ENCODE measurements around the gene IFT172. TPM values are rescaled to one million over a fixed set of nuclear protein-coding genes. Genes with fewer than 3 reads are reported as not detected.
A peak's percentile ranks its signal among the peaks of the same experiment; 100 is the strongest.

Gene IFT172
- total RNA-seq, 1 experiment from 2014 or later, result 21.1 TPM

DNA sequence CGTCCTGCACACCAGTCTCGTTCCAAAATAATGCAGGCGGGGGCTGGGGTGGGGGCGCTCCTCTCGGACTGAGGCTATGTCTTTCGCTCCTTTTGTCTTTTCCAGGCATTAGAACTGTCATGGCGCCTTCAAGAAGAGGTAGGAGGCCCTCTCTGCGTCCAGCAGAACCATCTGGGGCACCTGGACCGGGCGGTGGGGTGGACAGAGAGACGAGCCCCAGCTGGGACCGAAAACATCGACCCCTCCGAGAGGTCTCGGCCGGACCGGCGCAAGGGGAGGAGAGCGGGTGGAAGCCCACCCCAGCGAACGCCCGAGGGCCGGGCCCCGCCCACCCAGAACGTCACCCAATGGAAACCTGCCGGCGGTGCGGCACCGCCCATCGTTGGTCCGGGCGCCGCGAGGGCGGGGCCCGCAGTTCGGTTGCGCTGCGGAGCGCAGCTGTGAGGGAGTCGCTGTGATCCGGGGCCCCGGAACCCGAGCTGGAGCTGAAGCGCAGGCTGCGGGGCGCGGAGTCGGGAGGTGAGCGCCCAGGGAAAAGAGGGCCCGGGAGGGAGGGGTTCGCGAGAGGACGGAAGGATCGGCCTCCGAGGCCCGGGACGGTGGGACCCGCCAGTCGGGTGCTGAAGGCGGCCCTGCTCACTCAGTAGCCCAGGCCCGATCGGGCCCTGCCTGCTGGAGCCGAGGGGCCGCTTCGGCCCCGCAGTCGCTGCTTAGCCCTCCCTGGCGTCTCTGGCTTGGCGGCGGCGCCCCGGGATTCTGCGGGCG, 61.1 kb downstream of the IFT172 start, which contains the start of gene NRBP1:
Gene NRBP1 (plus strand): TSS at position 419 of the 765 bp plus-strand sequence. CDS start 4,643 bp downstream, outside the sequence.
- peak; percentile 92 for DNase-seq (ENCODE audit: low spot score)

DNA sequence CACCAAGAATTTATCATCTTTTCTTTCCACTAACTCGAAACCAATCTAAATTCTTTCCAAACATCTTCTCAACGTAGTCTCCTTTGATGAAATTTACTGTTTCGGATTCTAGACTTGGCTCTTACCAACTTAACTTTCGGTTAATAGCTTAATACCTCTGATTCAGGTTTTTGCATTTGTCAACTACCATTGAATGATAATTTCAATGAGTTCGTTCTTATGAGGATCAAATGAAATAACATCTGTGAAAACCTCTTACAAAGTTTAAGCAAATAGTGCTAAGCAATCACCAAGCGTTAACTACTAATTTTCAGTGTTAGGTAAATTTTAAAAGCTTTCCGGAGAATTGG, 61.7 kb downstream of the IFT172 start:
- no peak for DNase-seq (ENCODE audit: low spot score)

DNA sequence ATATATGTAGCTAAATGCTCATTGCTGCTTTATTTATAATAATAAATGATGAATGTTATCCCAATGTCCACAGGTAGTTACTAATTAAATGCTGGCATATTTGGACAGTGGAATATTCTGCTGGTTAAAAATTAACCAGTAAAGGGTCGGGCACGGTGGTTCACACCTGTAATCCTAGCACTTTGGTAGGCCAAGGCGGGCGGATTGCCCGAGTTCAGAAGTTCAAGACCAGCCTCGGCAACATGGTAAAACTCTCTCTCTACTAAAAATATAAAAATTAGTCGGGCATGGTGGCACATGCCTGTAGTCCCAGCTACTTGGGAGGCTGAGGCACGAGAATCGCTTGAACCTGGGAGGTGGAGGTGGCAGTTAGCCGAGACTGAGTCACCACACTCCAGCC, 64.5 kb downstream of the IFT172 start:
- DNase-seq (ENCODE audit: low spot score), result peak; percentile 8

DNA sequence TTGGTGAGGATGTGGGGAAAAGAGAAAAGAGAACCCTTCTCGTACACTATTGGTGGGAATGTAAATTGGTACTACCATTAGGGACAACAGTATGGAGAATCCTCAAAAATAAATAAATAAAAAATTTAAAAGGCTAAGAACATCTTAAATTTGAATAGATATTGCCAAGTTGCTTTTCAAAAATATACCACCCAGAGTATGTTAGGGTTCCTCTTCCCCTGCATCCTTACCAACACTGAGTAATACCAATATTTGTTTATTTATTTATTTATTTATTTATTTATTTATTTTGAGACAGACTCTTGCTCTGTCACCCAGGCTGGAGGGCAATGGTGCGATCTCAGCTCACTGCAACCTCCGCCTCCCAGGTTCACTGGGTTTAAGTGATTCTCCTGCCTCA, 66.6 kb downstream of the IFT172 start:
- no peak for DNase-seq (ENCODE audit: low spot score)

DNA sequence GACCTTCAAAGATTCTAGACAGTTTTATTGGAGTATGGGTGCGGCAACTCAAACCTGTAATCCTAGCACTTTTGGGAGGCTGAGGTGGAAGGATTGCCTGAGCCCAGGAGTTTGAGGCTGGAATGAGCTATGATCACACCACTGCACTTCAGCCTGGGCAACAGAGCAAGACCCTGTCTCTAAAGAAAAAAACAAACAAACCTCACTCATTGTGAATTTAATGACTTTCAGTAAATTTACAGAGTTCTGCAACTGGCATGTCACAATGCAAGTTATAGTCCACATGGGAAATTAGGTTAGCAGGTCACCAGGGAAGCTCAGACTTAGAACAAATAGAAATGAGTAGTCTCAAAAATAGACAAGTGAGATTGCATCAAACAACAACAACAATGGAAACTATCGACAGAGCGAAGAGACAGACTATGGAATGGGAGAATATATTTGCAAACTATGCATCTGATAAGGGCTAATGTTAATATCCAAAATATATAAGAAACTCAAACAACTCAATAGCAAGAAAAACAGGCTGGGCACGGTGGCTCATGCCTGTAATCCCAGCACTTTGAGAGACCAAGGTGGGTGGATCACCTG, 67.8 kb downstream of the IFT172 start:
- DNase-seq (ENCODE audit: low spot score), result no peak

DNA sequence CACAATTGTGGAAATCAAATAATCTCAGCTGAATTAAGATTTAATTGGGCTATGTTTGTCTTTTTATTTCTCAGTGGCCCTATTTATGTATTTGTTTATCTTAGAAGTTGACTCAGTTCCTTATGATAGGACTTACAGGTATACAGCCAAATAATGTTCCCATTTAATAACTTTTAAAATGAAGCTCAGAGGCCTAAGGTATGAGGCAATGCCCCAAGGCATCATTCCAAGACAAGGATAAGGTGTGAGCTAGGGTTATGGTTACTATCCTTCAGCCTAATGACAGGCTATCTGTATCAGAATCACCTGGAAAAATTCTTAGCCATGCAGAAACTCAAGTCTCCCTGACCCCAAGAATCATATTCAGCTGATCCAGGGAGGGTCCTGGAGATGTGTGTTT, 68.5 kb downstream of the IFT172 start:
- DNase-seq (ENCODE audit: low spot score), result no peak

DNA sequence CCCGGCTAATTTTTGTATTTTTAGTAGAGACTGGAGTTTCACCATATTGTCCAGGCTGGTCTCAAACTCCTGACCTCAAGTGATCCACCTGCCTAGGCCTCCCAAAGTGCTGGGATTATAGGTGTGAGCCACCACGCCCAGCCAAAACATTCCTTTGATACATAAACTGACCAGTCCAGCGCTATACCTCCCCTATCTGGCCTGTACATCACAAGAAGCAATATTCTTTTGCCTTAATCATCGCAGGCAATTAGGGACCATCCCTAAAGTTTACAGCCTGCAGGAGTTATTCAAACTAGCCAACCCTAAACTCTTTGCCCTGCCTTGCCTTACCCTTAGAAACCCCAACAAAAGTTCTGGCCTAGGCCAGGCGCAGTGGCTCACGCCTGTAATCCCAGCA, 73.4 kb downstream of the IFT172 start:
- no peak for DNase-seq (ENCODE audit: low spot score)

DNA sequence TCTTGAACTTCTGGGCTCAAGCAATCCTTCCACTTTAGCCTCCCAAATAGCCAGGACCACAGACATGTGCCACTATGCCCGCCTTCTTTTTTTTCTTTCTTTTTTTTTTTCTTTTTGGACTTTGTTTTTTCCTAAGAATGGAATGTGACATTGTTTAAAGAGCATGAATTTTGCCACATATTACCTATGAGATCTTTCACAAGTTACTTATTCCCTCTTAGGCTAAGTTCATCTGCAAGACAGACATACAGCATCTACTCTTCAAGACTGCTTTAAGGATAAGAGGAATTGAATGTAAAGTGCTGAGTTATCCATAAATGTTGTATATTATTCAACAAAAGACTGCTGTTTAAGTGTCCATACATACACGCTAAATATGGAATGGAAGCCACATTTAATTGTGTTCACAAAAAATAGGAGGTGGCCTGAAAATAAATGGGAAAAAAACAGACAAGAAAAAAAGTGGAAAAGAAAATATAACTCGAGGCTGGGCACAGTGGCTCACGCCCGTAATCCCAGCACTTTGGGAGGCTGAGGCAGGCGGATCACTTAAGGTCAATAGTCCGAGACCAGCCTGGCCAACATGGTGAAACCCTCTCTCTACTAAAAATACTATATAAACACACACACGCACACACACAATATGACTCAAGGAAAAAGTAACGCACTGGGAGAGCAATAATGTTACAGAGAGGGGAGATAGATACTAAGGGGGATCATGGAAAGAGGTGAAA, 77.0 kb downstream of the IFT172 start:
- DNase-seq (ENCODE audit: low spot score), result no peak

DNA sequence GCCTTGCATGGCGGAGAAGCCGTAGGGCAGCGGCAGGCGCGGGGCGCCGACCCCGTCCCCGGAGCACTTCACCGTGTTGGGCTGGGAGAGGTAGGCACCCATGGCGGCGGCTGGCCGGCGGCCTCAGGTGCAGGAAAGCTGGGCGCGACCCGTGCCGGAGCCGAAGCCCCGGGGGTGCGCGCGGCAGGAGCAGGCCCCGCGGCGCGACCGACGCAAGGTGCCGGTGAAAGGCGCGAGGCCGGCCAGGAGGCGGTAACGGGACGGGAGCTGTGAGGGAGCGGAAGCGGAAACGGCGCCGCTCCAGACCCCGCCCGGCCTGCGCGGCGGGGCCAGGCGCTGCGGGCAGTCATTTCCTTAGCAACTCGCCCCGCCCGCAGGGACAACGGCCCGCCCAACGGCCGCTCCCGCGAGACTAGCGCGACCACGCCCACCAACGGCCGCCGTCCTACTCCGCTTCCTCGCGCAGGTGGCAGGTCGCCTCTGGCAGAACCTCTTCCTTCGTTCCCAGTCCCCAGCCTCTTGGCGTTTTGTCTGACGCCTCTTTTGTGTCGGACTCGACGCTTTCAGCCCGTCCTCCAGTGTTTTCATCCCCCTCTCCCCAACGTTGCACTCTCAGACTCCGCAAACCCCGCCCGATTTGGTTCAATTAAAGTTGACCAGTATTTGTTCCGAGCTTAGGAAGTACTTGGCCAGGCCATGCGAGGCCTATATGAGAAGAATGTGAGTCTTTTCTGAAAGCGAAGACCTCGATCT, 80.0 kb downstream of the IFT172 start, which contains the start of gene PPM1G:
Gene PPM1G (minus strand): TSS at position 271 of the 753 bp plus-strand sequence. CDS start 169 bp downstream, at position 102.
- DNase-seq (ENCODE audit: low spot score), result peak; percentile 97

DNA sequence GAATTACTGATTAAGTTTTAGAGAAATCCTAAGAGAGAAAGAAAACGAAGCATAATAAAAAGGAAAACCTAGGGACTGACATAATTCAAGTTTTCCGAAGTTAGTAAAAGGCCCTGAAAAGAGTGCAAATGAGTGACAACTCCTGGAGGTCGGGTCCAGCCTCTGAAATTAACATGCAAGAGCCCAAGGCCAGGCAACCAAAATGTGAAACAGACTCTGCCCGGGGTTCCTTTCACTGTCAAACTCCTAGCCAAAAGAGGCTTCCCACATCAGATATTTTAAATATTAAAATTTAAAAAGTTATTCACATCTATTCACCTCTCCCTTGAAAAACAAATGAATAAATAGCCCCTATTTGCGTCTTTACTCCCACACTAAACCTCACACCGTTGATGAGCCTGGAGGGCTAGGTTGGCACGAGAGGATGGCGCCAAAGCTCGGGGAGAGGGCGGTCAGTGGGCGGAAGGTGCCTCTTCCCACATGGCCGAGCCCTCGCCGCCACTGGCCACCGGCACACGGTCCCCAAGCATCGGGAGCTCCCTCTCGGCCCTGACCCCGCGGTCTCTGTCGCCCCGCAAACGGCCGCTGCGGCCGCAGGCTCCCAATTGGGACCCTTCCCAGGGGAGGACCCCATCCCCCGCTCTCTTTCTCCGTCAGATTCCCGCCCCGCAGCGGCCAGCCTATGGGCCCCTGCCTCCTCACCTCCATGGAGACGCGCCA, 80.8 kb downstream of the IFT172 start:
- peak; percentile 39 for DNase-seq (ENCODE audit: low spot score)

DNA sequence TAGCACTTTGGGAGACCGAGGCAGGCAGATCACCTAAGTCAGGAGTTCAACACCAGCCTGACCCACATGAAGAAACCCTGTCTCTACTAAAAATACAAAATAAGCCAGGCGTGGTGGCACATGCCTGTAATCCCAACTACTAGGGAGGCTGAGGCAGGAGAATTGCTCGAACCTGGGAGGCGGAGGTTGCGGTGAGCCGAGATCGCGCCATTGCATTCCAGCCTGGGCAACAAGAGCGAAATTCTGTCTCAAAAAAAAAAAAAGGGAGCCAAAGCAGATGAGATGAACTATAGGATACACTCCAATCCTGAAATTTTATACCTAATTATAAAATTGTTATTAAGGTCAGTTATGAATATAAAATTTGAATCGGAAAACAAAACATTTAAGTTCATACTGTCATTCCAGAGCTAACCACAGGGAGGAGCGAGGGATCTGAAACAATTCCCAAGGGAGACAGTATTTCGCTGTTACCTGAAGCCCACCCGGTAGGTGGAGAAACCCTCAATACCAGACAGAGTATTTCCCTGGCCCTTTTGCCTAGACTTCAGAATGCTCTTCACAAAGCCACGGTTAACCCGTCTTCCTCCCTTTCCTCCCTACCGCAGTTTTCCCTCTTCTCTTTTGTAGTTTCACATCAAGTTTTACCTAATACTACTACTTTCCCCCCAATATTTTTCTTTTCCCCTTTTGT, 81.6 kb downstream of the IFT172 start:
- peak; percentile 72 for DNase-seq (ENCODE audit: low spot score)

DNA sequence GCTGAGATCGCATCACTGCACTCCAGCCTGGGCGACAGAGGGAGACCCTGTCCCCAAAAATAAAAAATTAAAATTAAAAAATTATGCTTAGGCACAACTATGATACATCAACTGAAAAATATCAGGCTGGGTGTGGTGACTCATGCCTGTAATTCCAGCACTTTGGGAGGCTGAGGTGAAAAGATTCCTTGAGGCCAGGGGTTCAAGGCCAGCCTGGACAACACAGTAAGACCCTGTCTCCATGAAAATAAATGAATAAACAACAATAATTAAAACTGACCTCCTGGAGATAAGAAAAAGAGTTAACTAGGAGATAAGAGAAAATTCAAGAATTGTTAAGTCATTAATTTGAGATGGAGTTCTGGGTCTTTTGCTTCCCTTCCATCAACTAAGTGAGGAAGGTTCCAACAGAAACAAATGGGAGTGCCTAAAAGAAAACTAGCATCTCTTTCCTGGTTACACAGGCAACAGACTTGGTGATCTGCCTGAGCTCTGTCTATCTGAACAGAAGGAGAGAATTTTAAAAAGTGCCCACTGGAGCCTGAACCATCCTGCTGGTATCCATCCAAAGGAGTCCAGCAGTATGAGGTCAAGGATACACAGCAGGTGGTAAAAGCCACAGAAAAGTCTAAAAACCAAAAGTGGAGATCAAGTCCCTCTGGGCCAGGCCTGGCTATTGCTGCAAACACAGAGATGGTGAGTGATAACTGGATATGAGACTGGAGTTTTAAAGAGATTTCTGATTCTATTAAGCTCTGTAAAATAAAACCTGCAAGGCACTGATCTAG, 89.0 kb downstream of the IFT172 start:
- no peak for DNase-seq (ENCODE audit: low spot score)

DNA sequence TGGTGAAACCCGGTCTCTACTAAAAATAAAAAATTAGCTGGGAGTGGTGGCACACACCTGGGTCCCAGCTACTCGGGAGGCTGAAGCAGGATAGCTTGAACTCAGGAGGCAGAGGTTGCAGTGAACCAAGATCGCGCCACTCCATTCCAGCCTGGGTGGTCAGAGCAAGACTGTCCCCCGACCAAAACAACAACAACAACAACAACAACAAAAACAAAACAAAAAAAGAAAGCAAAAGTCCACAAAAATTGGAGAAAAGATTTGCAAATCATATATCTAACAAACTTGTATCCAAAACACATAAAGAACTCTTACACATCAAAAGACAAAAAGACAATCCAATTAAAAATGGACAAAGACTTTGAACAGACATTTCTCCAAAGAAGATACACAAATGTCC, 90.6 kb downstream of the IFT172 start:
- no peak for DNase-seq (ENCODE audit: low spot score)

Small RNA genes lying within 50 kb of the gene (small RNA-seq; reads per million reads assigned to genes)
- gene RNU6-986P, result not detected

Other genes starting within 250 kb of the IFT172 start
- not detected in 2 replicates for gene SLC30A3, start 226.7 kb downstream of the IFT172 start, total RNA-seq (2014; rRNA removed; shearing (Covaris generic))
- gene DNAJC5G, start 214.3 kb downstream of the IFT172 start, total RNA-seq (2014; rRNA removed; shearing (Covaris generic)), result not detected in 2 replicates
- 5.8 and 7.1 TPM in 2 replicates for gene TRIM54, start 207.3 kb downstream of the IFT172 start, total RNA-seq (2014; rRNA removed; shearing (Covaris generic))
- gene UCN, start 181.3 kb downstream of the IFT172 start, total RNA-seq (2014; rRNA removed; shearing (Covaris generic)), result 4.9 and 5.6 TPM in 2 replicates
- 37.3 and 40.5 TPM in 2 replicates for gene MPV17, start 166.6 kb downstream of the IFT172 start, total RNA-seq (2014; rRNA removed; shearing (Covaris generic))
- 62.4 and 65.1 TPM in 2 replicates for gene GTF3C2, start 133.0 kb downstream of the IFT172 start, total RNA-seq (2014; rRNA removed; shearing (Covaris generic))
- 26.6 and 31.9 TPM in 2 replicates for gene EIF2B4, start 119.4 kb downstream of the IFT172 start, total RNA-seq (2014; rRNA removed; shearing (Covaris generic))
- gene SNX17, start 119.1 kb downstream of the IFT172 start, total RNA-seq (2014; rRNA removed; shearing (Covaris generic)), result 72.8 and 79.9 TPM in 2 replicates
- gene ZNF513, start 109.0 kb downstream of the IFT172 start, total RNA-seq (2014; rRNA removed; shearing (Covaris generic)), result 16.0 and 20.4 TPM in 2 replicates
- gene PPM1G, start 80.2 kb downstream of the IFT172 start, total RNA-seq (2014; rRNA removed; shearing (Covaris generic)), result 141 and 148 TPM in 2 replicates
- gene NRBP1, start 61.1 kb downstream of the IFT172 start, total RNA-seq (2014; rRNA removed; shearing (Covaris generic)), result 49.7 and 50.1 TPM in 2 replicates
- gene KRTCAP3, start 47.4 kb downstream of the IFT172 start, total RNA-seq (2014; rRNA removed; shearing (Covaris generic)), result 29.3 and 30.4 TPM in 2 replicates
- gene FNDC4, start 5.5 kb upstream of the IFT172 start, total RNA-seq (2014; rRNA removed; shearing (Covaris generic)), result 0.26 TPM in 1 of 2 replicates, not detected in the other
- 0.76 and 1.4 TPM in 2 replicates for gene GCKR, start 7.1 kb upstream of the IFT172 start, total RNA-seq (2014; rRNA removed; shearing (Covaris generic))
- gene ZNF512, start 93.3 kb upstream of the IFT172 start, total RNA-seq (2014; rRNA removed; shearing (Covaris generic)), result 10.2 and 14.4 TPM in 2 replicates
- gene CCDC121, start 139.3 kb upstream of the IFT172 start, total RNA-seq (2014; rRNA removed; shearing (Covaris generic)), result 0.99 and 3.7 TPM in 2 replicates
- 22.2 and 24.0 TPM in 2 replicates for gene GPN1, start 139.3 kb upstream of the IFT172 start, total RNA-seq (2014; rRNA removed; shearing (Covaris generic))
- 21.4 and 22.9 TPM in 2 replicates for gene SUPT7L, start 173.9 kb upstream of the IFT172 start, total RNA-seq (2014; rRNA removed; shearing (Covaris generic))
- 20.9 and 22.2 TPM in 2 replicates for gene SLC4A1AP, start 174.1 kb upstream of the IFT172 start, total RNA-seq (2014; rRNA removed; shearing (Covaris generic))